A549 treated with DMSO at 1 μM for 4 hours (cell line): ENCODE data around the gene MAN2B1. TPM values are rescaled to one million over a fixed set of nuclear protein-coding genes. Genes with fewer than 3 reads are reported as not detected.

Experiments used
- total RNA-seq: library from RNA; stranded (reverse); fragments of 200-300 nt; extraction: Qiagen RNA extraction; gene quantifications from 5 replicates; pipeline ENCODE4 v1.2.3, GENCODE V29; 2022; ENCODE audit warnings: low read depth

Gene MAN2B1
- 19.1 to 24.4 TPM (median 20.1 TPM) in 5 replicates for total RNA-seq

DNA sequence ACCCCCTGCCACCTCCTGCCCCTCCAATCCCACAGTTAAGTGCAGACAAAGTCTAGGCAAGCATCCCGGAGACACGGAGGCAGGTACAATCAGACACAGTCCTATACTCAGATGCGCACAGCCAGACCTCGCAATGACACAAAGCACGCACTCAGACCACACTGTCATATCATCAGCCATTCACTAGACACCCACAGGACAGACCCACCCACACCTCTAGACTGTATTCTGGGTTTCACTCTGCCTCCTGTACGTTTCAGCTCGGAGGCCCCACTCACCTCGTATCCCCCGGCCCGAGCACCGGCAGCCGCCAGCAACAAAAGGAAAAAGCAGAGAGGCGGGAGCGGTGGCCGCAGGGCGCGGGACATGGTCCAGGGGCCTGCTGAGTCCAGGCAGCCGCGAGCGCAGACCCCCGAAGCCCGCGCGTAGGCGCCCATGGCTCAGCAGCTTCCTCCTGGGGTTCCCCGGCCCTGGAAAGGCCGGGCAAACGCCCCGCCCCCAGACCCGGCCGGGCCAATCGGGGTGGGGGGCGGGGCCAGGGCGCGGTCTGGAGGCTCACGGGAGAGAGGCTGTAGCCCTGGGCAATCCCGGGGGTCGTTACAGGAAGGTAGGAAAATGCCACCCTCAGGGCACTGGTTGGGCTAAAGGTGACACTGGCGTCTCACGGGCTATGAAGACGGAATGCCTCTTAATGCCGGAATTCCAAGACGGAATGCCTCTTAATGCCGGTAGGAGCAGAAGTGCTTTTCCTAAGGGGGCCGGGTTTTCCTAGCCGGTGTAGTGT lies at the start of gene MAN2B1, which contains the start of gene WDR83:
MAN2B1 (minus strand) TSS at position 478 of the 784 bp plus-strand sequence; CDS start at position 437, 41 bp downstream.
WDR83 (plus strand) TSS at position 543 of the 784 bp plus-strand sequence. CDS start 2,984 bp downstream, outside the sequence.

GRCh38 chr19:12696366-12697335 lies 30.1 kb upstream of the MAN2B1 start, which contains the start of gene FBXW9:
TSS of gene FBXW9 (minus strand) at chr19:12696631. CDS start at chr19:12696581, 50 bp downstream.

DNA sequence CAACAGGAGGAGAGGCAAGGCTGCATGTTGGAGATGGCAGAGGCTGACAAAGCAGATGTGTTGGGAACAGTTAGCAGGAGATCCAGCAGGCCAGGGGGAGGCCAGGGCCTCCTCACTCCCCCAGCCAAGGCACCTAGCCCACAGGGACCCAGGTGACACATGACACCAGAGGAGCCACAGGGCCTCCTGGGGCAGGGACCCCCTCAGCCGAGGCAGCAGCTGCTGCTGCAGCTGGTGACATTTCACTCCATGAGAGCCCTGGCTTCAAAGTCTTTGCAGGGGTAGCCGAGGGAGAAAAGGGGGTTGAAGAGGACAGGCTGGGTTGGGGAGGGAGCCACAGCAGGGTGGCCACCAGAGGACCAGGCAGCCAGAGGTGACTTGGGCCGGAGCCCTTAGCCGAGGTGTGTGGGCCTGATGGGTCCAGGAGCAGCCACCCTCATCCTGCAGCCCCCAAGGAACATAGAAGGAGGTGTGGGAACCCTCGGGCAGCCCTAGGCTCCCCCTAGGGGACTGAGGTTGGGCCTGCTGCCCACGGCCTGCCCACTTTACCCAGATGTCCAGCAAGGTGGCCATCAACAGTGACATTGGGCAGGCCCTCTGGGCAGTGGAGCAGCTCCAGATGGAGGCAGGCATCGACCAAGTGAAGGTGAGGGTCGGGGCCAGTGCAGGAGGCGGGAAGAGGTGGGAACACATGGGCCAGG lies 21.1 kb upstream of the MAN2B1 start, which contains the start of gene GNG14:
GNG14 (plus strand) TSS at position 503 of the 701 bp plus-strand sequence; CDS start at position 554, 51 bp downstream.

GRCh38 chr19:12681074-12681987 lies 14.8 kb upstream of the MAN2B1 start, which contains the start of gene DHPS:
TSS of gene DHPS (minus strand) at chr19:12681880. CDS start at chr19:12681766, 114 bp downstream.

GRCh38 chr19:12610540-12611360 lies 55.8 kb downstream of the MAN2B1 start, which contains the start of the genes ZNF490 and ZNF791:
TSS of gene ZNF490 (minus strand) at chr19:12610813. CDS start at chr19:12610680, 133 bp downstream.
TSS of gene ZNF791 (plus strand) at chr19:12610920. CDS start at chr19:12611080, 160 bp downstream.

Other genes with a start within 250 kb of the MAN2B1 start
- 0.89 to 1.4 TPM (median 1.00 TPM) in 5 replicates for gene ZNF443, start 225.7 kb downstream of the MAN2B1 start, total RNA-seq
- 0.02 to 0.05 TPM in 2 of 5 replicates, not detected in the others for gene ZNF709, start 181.9 kb downstream of the MAN2B1 start, total RNA-seq
- gene ZNF564, start 115.3 kb downstream of the MAN2B1 start, total RNA-seq = 1.7 to 2.6 TPM (median 2.1 TPM) in 5 replicates
- gene ZNF490, start 55.9 kb downstream of the MAN2B1 start, total RNA-seq = 0.62 to 1.1 TPM (median 0.84 TPM) in 5 replicates
- 4.7 to 6.6 TPM (median 6.2 TPM) in 5 replicates for gene ZNF791, start 55.8 kb downstream of the MAN2B1 start, total RNA-seq
- gene WDR83, start 65 bp upstream of the MAN2B1 start, total RNA-seq = 9.0 to 11.7 TPM (median 10.3 TPM) in 5 replicates
- gene DHPS, start 15.1 kb upstream of the MAN2B1 start, total RNA-seq = 38.6 to 51.8 TPM (median 48.5 TPM) in 5 replicates
- gene GNG14, start 21.3 kb upstream of the MAN2B1 start, total RNA-seq = not detected in 5 replicates
- 10.8 to 13.2 TPM (median 12.6 TPM) in 5 replicates for gene FBXW9, start 29.9 kb upstream of the MAN2B1 start, total RNA-seq
- gene TNPO2, start 57.2 kb upstream of the MAN2B1 start, total RNA-seq = 29.7 to 36.8 TPM (median 36.6 TPM) in 5 replicates
- gene TRIR, start 67.9 kb upstream of the MAN2B1 start, total RNA-seq = 135 to 200 TPM (median 176 TPM) in 5 replicates
- gene GET3, start 70.8 kb upstream of the MAN2B1 start, total RNA-seq = 78.4 to 98.3 TPM (median 91.2 TPM) in 5 replicates
- 0.06 TPM in 1 of 5 replicates, not detected in the others for gene BEST2, start 85.0 kb upstream of the MAN2B1 start, total RNA-seq
- gene HOOK2, start 108.8 kb upstream of the MAN2B1 start, total RNA-seq = 7.2 to 12.1 TPM (median 10.4 TPM) in 5 replicates
- 96.9 to 138 TPM (median 119 TPM) in 5 replicates for gene JUNB, start 124.7 kb upstream of the MAN2B1 start, total RNA-seq
- 0.59 to 0.91 TPM (median 0.74 TPM) in 5 replicates for gene PRDX2, start 135.1 kb upstream of the MAN2B1 start, total RNA-seq
- 0.90 to 13.2 TPM (median 10.8 TPM) in 5 replicates for gene THSD8, start 135.3 kb upstream of the MAN2B1 start, total RNA-seq
- gene RNASEH2A, start 139.8 kb upstream of the MAN2B1 start, total RNA-seq = 37.4 to 49.2 TPM (median 44.4 TPM) in 5 replicates
- 0.24 to 0.26 TPM in 2 of 5 replicates, not detected in the others for gene RTBDN, start 167.8 kb upstream of the MAN2B1 start, total RNA-seq
- 1.9 to 2.9 TPM (median 2.2 TPM) in 5 replicates for gene MAST1, start 171.8 kb upstream of the MAN2B1 start, total RNA-seq
- gene DNASE2, start 214.7 kb upstream of the MAN2B1 start, total RNA-seq = 26.8 to 32.2 TPM (median 29.9 TPM) in 5 replicates
- 0.06 TPM in 1 of 5 replicates, not detected in the others for gene KLF1, start 220.5 kb upstream of the MAN2B1 start, total RNA-seq
- gene GCDH, start 224.4 kb upstream of the MAN2B1 start, total RNA-seq = 7.9 to 10.8 TPM (median 8.8 TPM) in 5 replicates